Stomach (tissue), 9 donors: ENCODE measurements around the gene TGM3. TPM values are rescaled to one million over a fixed set of nuclear protein-coding genes. Genes with fewer than 3 reads are reported as not detected.
"Not testable (repeated sequence)": the region's sequence is repeated elsewhere in the genome, so short reads cannot be mapped to it uniquely, and the experiment has no call there.

Experiments
- DNase-seq, 2 donors: peaks; one replicate each; pipeline versions ENCODE4 v3.0.0 to v3.0.0-alpha.2; 2013 to 2019
- H3K27ac ChIP-seq, 5 donors: fragments of 200-600 bp in 4 of 5; sonication (generic) in 4 of 5; one replicate each; pipeline ENCODE4 v1.5.1; 2013 to 2019; ENCODE audit warnings: mild to moderate bottlenecking in 1 of 5, moderate library complexity in 1 of 5
- H3K27me3 ChIP-seq, 3 donors: fragments of 200-600 bp; sonication (generic); one replicate each; pipeline ENCODE4 v1.5.1; 2017 to 2019; ENCODE audit warnings: mixed run types in 1 of 3
- H3K36me3 ChIP-seq, 4 donors: fragments of 200-600 bp; sonication (generic); 1 replicate in 3 of 4; 2 replicates in 1 of 4; pipeline ENCODE4 v1.5.1; 2016 to 2019
- H3K4me1 ChIP-seq, 4 donors: fragments of 200-600 bp; sonication (generic); one replicate each; pipeline ENCODE4 v1.5.1; 2016 to 2019
- H3K4me3 ChIP-seq, 4 donors: fragments of 200-600 bp; sonication (generic) in 3 of 4; one replicate each; pipeline ENCODE4 v1.5.1; 2016 to 2019; ENCODE audit warnings: mild to moderate bottlenecking in 1 of 4
- H3K9me3 ChIP-seq, 4 donors: fragments of 200-600 bp; sonication (generic); one replicate each; pipeline ENCODE4 v1.5.1; 2016 to 2019
- CTCF ChIP-seq, 7 experiments: fragments of 450-650 bp in 4 of 7; fragments of 200-600 bp in 3 of 7; sonication (generic) in 3 of 7; IDR thresholded peaks; one replicate each; pipeline ENCODE4 v1.5.1; 2016 to 2019; ENCODE audit warnings: antibody characterized with exemption in 7 of 7, control low read depth in 2 of 7, mild to moderate bottlenecking in 1 of 7
- EP300 ChIP-seq: sonication (generic); formaldehyde crosslinking; IDR thresholded peaks from one replicate; pipeline ENCODE4 v1.6.1; 2017; ENCODE audit warnings: antibody characterized with exemption
- POLR2A ChIP-seq, 4 donors: fragments of 450-650 bp; IDR thresholded peaks; one replicate each; pipeline ENCODE4 v1.6.1; 2016; ENCODE audit warnings: antibody characterized with exemption in 4 of 4, control low read depth in 2 of 4, mild to moderate bottlenecking in 1 of 4, moderate library complexity in 1 of 4
- POLR2AphosphoS5 ChIP-seq, 3 donors: sonication (generic); formaldehyde crosslinking; IDR thresholded peaks; one replicate each; pipeline ENCODE4 v1.6.1; 2016; ENCODE audit warnings: antibody characterized with exemption in 3 of 3
- WGBS, 5 donors: extraction: QIAGEN DNeasy Blood & Tissue Kit in 3 of 5; methylation state at CpG; one replicate each; pipeline versions ENCODE4 v1.1.5 to v1.1.7; 2013 to 2018; 5-methylcytosine and 5-hydroxymethylcytosine counted together
- intact Hi-C: fragments of 100-400 bp; cut with DNase I; formaldehyde crosslinking; loops from one replicate; pipeline ENCODE4 v1.15.1; 2023; ENCODE audit warnings: low total_unique reads
- polyA plus RNA-seq, 3 donors: library from polyadenylated mRNA; stranded (reverse); fragments of 200-250 nt; gene quantifications; one replicate each; pipeline ENCODE4 v1.2.3, GENCODE V29; 2013
- total RNA-seq, 5 donors: library from RNA; depleted of rRNA; stranded (reverse); fragments of >200 nt; gene quantifications; one replicate each; pipeline versions ENCODE4 v1.1.0 to v1.2.3, GENCODE V29; 2014 to 2016
- donor health status: healthy with polysubstance abuse.
- donor health status: Bipolar disorder and iron deficiency.
- donor health status: healthy.

Gene TGM3
- total and polyA plus RNA-seq, 8 donors: 0.62 to 173 (median 3.4) TPM; not detected in 5

- 88 to 99% (median 93%) methylated on average over 3 of the region's 3 CpGs for WGBS, 5 donors
- intact Hi-C loops: no loop called here
- Histone ChIP-seq H3K4me1 (no peaks in the 10 kb centered on the region), H3K9me3 (no peaks in the 10 kb centered on the region), H3K4me3 (peak overlapping the region in 1 of 4 donors; percentile 7), H3K27me3 (no peaks in the 10 kb centered on the region), H3K27ac (peak overlapping the region in 1 of 5 donors; percentile 54), H3K36me3 (no peaks in the 10 kb centered on the region)
- TF ChIP-seq EP300 (no peak), POLR2A (IDR thresholded peaks at IDR 0.05) (no peak), CTCF (IDR thresholded peaks at IDR 0.05) (no peak), POLR2AphosphoS5 (IDR thresholded peaks at IDR 0.05) (no peak)
- no peak for DNase-seq
These were observed 31.7 kb upstream of the TGM3 start for GRCh38 chr20:2264118-2264517.

- peak overlapping the region in 2 of 4 donors; percentile 7 to 18 for H3K4me3 ChIP-seq
- H3K27me3 ChIP-seq, H3K9me3 ChIP-seq, intact Hi-C loops, H3K4me1 ChIP-seq, H3K36me3 ChIP-seq: not testable (repeated sequence)
- H3K27ac ChIP-seq: peak overlapping the region in 4 of 5 donors; percentile 23 to 55 (median 40)
- DNase-seq: peak; percentile 57 to 64
- WGBS, 5 donors: 24 to 38% (median 26%) methylated on average over 9 to 12 of the region's 12 CpGs
These were observed 31.0 kb upstream of the TGM3 start for GRCh38 chr20:2264621-2265374.

- H3K27me3 ChIP-seq: no peaks in the 10 kb centered on the region
- H3K4me1 ChIP-seq: no peaks in the 10 kb centered on the region
- TF ChIP-seq EP300 (no peak), POLR2AphosphoS5 (IDR thresholded peaks at IDR 0.05) (no peak), CTCF (IDR thresholded peaks at IDR 0.05) (no peak), POLR2A (IDR thresholded peaks at IDR 0.05) (no peak)
- no peak for DNase-seq
- H3K9me3 ChIP-seq: no peaks in the 10 kb centered on the region
- H3K27ac ChIP-seq: no peak overlapping the region
- 89 to 92% (median 90%) methylated on average over 7 of the region's 7 CpGs for WGBS, 5 donors
- H3K36me3 ChIP-seq: no peaks in the 10 kb centered on the region
- intact Hi-C loops: no loop called here
- H3K4me3 ChIP-seq: no peak overlapping the region
These were observed 22.0 kb upstream of the TGM3 start for GRCh38 chr20:2273634-2274302.

- 24 to 42% (median 32%) methylated on average over 1 of the region's 1 CpG for WGBS, 5 donors
- H3K4me1 ChIP-seq: no peaks in the 10 kb centered on the region
- H3K4me3 ChIP-seq: no peak overlapping the region
- no peaks in the 10 kb centered on the region for H3K27me3 ChIP-seq
- TF ChIP-seq CTCF (IDR thresholded peaks at IDR 0.05) (no peak), POLR2AphosphoS5 (IDR thresholded peaks at IDR 0.05) (no peak), POLR2A (IDR thresholded peaks at IDR 0.05) (no peak), EP300 (no peak)
- intact Hi-C loops: no loop called here
- DNase-seq: no peak
- no peaks in the 10 kb centered on the region for H3K36me3 ChIP-seq
- H3K9me3 ChIP-seq: peaks cover 0 to 6% (median 0%) of the 10 kb centered on the region in 4 donors
- H3K27ac ChIP-seq: no peak overlapping the region
These were observed 19.8 kb upstream of the TGM3 start for GRCh38 chr20:2276015-2276414.
